ENCODE measurements around the gene OSCAR. TPM values are rescaled to one million over a fixed set of nuclear protein-coding genes. Genes with fewer than 3 reads are reported as not detected.

The OSCAR gene
- total RNA-seq, 1 donor from 2014 or later: not detected

- no peak overlapping the region for H3K4me3 Mint-ChIP-seq (ENCODE audit: unreplicated experiment)
- TF ChIP-seq, protein P1, sequence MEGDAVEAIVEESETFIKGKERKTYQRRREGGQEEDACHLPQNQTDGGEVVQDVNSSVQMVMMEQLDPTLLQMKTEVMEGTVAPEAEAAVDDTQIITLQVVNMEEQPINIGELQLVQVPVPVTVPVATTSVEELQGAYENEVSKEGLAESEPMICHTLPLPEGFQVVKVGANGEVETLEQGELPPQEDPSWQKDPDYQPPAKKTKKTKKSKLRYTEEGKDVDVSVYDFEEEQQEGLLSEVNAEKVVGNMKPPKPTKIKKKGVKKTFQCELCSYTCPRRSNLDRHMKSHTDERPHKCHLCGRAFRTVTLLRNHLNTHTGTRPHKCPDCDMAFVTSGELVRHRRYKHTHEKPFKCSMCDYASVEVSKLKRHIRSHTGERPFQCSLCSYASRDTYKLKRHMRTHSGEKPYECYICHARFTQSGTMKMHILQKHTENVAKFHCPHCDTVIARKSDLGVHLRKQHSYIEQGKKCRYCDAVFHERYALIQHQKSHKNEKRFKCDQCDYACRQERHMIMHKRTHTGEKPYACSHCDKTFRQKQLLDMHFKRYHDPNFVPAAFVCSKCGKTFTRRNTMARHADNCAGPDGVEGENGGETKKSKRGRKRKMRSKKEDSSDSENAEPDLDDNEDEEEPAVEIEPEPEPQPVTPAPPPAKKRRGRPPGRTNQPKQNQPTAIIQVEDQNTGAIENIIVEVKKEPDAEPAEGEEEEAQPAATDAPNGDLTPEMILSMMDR (IDR thresholded peaks at IDR 0.05; ENCODE audit: partially characterized antibody, unreplicated experiment): no peak
- no peak for DNase-seq
- no peaks in the 10 kb centered on the region for H3K9me3 Mint-ChIP-seq (ENCODE audit: unreplicated experiment)
- no peak overlapping the region for H3K27ac Mint-ChIP-seq (ENCODE audit: unreplicated experiment)
- H3K4me1 Mint-ChIP-seq (ENCODE audit: low read depth, unreplicated experiment): no peaks in the 10 kb centered on the region
- H3K36me3 Mint-ChIP-seq (ENCODE audit: unreplicated experiment): no peaks in the 10 kb centered on the region
- H3K27me3 Mint-ChIP-seq (ENCODE audit: unreplicated experiment): no peaks in the 10 kb centered on the region
Measured at GRCh38 chr19:54074851-54075250, 25.8 kb downstream of the OSCAR start.

DNA sequence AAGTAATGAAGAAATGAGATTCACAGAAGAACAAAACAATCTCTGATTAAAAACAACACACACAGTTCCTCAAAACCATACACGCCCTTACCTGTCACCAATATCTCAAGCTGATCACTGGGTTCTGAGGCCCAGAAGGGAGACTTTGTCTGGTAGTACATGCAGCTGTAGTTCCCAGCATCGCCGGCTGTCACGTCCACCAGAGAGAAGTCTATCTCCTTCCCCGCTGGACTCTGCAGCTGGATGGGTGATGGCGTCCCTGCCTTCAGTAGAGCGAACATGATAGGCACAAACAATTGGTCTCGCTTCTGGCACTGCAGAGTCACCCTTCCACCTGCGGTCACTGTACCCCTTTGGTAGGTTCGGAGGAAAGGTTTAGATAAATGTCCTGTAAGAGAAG is 26.8 kb downstream of the OSCAR start:
- H3K27ac Mint-ChIP-seq (ENCODE audit: unreplicated experiment): no peak overlapping the region
- H3K36me3 Mint-ChIP-seq (ENCODE audit: unreplicated experiment): peaks cover 4% of the 10 kb centered on the region
- DNase-seq: no peak
- TF ChIP-seq, protein P1 (IDR thresholded peaks at IDR 0.05; ENCODE audit: partially characterized antibody, unreplicated experiment): no peak
- no peaks in the 10 kb centered on the region for H3K27me3 Mint-ChIP-seq (ENCODE audit: unreplicated experiment)
- no peaks in the 10 kb centered on the region for H3K4me1 Mint-ChIP-seq (ENCODE audit: low read depth, unreplicated experiment)
- H3K4me3 Mint-ChIP-seq (ENCODE audit: unreplicated experiment): no peak overlapping the region
- H3K9me3 Mint-ChIP-seq (ENCODE audit: unreplicated experiment): no peaks in the 10 kb centered on the region

GRCh38 chr19:54069470-54069869 is 31.1 kb downstream of the OSCAR start:
- peaks cover 5% of the 10 kb centered on the region for H3K36me3 Mint-ChIP-seq (ENCODE audit: unreplicated experiment)
- H3K27me3 Mint-ChIP-seq (ENCODE audit: unreplicated experiment): no peaks in the 10 kb centered on the region
- no peak overlapping the region for H3K27ac Mint-ChIP-seq (ENCODE audit: unreplicated experiment)
- peaks cover 4% of the 10 kb centered on the region for H3K9me3 Mint-ChIP-seq (ENCODE audit: unreplicated experiment)
- DNase-seq: no peak
- TF ChIP-seq, protein P1 (IDR thresholded peaks at IDR 0.05; ENCODE audit: partially characterized antibody, unreplicated experiment): no peak
- H3K4me3 Mint-ChIP-seq (ENCODE audit: unreplicated experiment): no peak overlapping the region
- no peaks in the 10 kb centered on the region for H3K4me1 Mint-ChIP-seq (ENCODE audit: low read depth, unreplicated experiment)

GRCh38 chr19:54063350-54064116 is 37.1 kb downstream of the OSCAR start, which contains the start of gene VSTM1:
TSS of gene VSTM1 (minus strand) at chr19:54063897. CDS start at chr19:54063777, 120 bp downstream.
- H3K27me3 Mint-ChIP-seq (ENCODE audit: unreplicated experiment): no peaks in the 10 kb centered on the region

GRCh38 chr19:54062643-54063042 is 38.0 kb downstream of the OSCAR start:
- H3K4me3 Mint-ChIP-seq (ENCODE audit: unreplicated experiment): no peak overlapping the region
- peaks cover 1% of the 10 kb centered on the region for H3K9me3 Mint-ChIP-seq (ENCODE audit: unreplicated experiment)
- H3K27me3 Mint-ChIP-seq (ENCODE audit: unreplicated experiment): no peaks in the 10 kb centered on the region
- H3K4me1 Mint-ChIP-seq (ENCODE audit: low read depth, unreplicated experiment): no peaks in the 10 kb centered on the region
- TF ChIP-seq, protein P1 (IDR thresholded peaks at IDR 0.05; ENCODE audit: partially characterized antibody, unreplicated experiment): no peak
- no peak overlapping the region for H3K27ac Mint-ChIP-seq (ENCODE audit: unreplicated experiment)
- no peak for DNase-seq
- H3K36me3 Mint-ChIP-seq (ENCODE audit: unreplicated experiment): no peaks in the 10 kb centered on the region

More at GRCh38 chr19:54063350-54064116, 37.1 kb downstream of the OSCAR start, which contains the start of gene VSTM1:
- no peaks in the 10 kb centered on the region for H3K4me1 Mint-ChIP-seq (ENCODE audit: low read depth, unreplicated experiment)
- H3K36me3 Mint-ChIP-seq (ENCODE audit: unreplicated experiment): no peaks in the 10 kb centered on the region
- peaks cover 4% of the 10 kb centered on the region for H3K9me3 Mint-ChIP-seq (ENCODE audit: unreplicated experiment)
- TF ChIP-seq, protein P1 (IDR thresholded peaks at IDR 0.05; ENCODE audit: partially characterized antibody, unreplicated experiment): no peak
- H3K4me3 Mint-ChIP-seq (ENCODE audit: unreplicated experiment): no peak within 1 kb of the TSS
- no peak for DNase-seq
- H3K27ac Mint-ChIP-seq (ENCODE audit: unreplicated experiment): no peak within 1 kb of the TSS
